SK-MEL-5 (cell line): ENCODE data around the gene ATF6. TPM values are rescaled to one million over a fixed set of nuclear protein-coding genes. Genes with fewer than 3 reads are reported as not detected.

Experiments used
- DNase-seq: peaks from one replicate; pipeline ENCODE4 v3.0.0-alpha.2; 2016; ENCODE audit warnings: low read depth, low spot score
- in situ Hi-C: cut with HindIII; loops from 2 replicates; pipeline ENCODE4 v1.10.0; 2016; ENCODE audit warnings: low sequenced_read_pairs, high pct_unique_total_duplicates, low pct_unique_long_range_greater_than_20kb
- total RNA-seq: library from RNA; depleted of rRNA; stranded (reverse); fragments of >200 nt; shearing (Covaris generic); gene quantifications from 2 replicates; pipeline ENCODE4 v1.2.3, GENCODE V29; 2014

ATF6 gene
- total RNA-seq, 1 experiment from 2014 or later = 38.8 TPM

DNA sequence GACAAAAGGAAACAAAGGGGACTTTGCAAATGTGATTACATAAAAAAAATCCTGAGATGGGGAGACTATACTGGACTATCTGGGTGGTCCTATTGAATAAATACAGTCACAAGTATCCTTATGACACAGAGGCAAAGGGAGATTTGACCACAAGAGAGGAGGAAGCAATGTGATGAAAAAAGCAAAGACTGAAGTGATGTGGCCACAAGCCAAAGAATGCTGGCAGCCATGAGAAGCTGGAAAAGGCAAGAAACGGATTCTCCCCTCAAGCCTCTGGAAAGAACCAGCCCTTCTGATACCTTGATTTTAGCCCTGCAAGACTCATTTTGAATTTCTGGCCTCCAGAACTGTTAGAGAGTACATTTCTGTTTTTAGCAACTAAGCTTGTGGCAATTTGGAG, 221.2 kb downstream of the ATF6 start:
- DNase-seq = no peak
- in situ Hi-C loops = no loop called here

DNA sequence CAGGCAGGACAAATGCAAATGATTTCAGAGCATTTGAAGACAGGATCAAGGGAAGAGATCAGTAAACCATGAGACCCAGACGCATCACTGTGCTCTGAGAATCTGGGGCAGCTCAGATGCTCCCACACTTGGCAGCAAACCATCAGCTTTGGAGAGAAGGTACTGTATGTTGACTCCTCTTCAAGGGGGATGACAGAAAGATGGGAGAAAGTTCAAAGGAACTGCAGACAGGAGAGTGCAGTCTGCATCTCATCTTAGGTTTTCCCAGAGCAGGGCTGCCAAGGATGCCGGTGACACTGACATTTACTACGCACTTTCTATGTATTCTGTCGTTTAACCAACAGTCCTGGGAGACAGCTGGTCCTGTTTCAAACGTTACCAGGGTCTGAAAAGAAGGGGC, 221.8 kb downstream of the ATF6 start:
- in situ Hi-C loops = no loop called here
- no peak for DNase-seq

DNA sequence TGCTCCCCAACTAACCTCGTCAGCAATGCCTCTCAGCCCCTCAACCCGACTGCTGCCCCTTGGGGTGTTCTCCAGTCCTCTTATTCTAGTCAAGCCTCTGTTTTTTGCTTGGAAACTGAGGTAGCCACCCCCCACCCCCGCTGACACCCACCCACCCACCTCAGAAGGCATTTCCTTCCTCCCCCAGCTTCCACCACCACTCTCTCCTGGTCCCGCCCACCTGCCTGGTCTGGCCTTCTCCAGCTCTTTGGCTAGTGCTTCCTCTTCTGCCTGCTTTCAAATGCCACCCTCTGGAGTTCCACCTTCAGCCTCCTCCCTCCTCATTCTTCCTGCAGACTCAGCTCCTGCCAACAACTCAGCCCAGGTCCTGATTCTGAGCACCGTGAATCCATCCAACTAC, 222.3 kb downstream of the ATF6 start:
- in situ Hi-C loops = no loop called here

GRCh38 chr1:161989108-161989507, 223.0 kb downstream of the ATF6 start:
- DNase-seq = peak; percentile 8
- in situ Hi-C loops = no loop called here

More for the DNA sequence above, 222.3 kb downstream of the ATF6 start:
- DNase-seq = no peak

DNA sequence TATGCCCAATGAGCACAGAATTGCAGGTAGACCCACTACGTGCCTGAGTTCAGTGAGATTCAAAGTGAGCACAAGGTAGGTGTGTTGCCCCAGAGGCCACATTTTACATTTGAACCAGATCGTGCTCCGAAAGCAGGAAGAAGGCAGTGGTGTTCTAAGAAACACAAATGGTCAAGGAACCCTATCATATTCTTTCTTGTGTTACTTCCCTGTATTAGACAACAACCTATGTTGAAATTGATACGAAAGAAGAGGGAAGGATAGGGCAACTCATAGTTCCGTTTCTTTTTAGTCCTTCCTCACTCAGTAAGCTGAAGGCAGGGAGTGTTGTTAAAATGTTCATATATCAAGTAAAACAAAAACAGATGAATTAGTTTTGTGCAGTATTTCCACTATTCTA, 223.7 kb downstream of the ATF6 start:
- in situ Hi-C loops = no loop called here
- DNase-seq = no peak

DNA sequence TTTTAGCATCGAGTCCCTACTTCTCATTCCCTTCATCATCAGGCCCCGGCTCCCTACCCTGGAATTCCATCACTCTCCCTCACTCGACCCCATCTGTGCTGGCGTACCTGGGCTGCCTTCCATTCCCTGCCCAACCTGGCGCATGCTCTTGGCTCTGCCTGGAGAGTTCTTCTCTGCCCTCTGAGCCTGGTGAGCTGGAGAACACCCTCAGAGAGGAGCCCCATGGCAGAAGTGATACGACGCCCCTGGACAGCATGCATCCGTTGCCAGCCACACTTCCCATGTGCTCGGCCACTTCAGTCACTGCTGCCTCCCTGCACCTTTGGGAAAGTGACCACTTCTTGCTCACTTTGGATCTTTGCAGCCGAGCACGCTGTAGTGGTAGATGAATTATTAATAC, 227.5 kb downstream of the ATF6 start:
- in situ Hi-C loops = no loop called here
- DNase-seq = no peak

- in situ Hi-C loops = no loop called here
- peak; percentile 69 for DNase-seq
These were observed 228.1 kb downstream of the ATF6 start for GRCh38 chr1:161994175-161994668.

GRCh38 chr1:161997152-161997551, 231.0 kb downstream of the ATF6 start:
- DNase-seq = no peak
- in situ Hi-C loops = no loop called here

GRCh38 chr1:161998811-161999210, 232.7 kb downstream of the ATF6 start:
- no peak for DNase-seq
- in situ Hi-C loops = no loop called here

GRCh38 chr1:161999301-162000052, 233.4 kb downstream of the ATF6 start:
- DNase-seq = no peak
- in situ Hi-C loops = no loop called here

- in situ Hi-C loops = no loop called here
- no peak for DNase-seq
These were observed 233.9 kb downstream of the ATF6 start for GRCh38 chr1:162000053-162000420.

DNA sequence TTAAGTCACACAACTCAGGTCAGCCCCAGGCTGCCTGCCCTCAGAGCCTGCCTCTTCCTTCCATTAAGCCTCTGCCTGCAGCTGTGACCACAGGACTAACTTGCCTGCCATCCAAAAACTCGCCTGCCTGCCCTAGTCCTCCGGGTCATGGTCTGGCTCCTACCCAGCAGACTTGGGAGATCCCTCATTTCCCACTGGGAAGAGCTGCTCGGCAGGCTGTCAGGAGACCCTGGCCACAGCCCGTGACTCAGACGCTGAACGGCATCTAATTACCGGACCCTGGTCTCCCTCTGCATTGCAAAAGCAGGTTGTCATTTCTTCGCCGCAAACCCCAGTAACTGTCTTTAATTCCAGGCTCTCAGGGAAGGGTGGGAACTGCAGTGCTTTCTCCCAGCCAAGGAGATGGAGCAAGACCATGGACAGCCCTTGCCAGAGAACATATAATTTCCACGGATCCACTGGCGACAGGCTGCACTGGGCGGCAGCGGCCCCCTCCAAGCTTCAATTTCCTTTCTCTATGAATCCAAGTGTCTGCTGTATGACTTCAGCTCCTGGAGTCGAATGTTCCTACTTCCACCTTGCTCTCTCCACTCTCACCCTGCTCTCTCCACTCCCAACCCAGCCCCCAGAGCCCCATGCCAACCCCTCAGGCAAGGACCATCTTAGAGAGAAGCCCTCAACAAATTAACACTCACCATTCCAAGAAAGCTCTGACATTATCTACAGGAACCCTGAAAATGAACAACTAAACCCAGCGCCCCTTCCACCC, 237.1 kb downstream of the ATF6 start:
- no peak for DNase-seq
- in situ Hi-C loops = no loop called here

DNA sequence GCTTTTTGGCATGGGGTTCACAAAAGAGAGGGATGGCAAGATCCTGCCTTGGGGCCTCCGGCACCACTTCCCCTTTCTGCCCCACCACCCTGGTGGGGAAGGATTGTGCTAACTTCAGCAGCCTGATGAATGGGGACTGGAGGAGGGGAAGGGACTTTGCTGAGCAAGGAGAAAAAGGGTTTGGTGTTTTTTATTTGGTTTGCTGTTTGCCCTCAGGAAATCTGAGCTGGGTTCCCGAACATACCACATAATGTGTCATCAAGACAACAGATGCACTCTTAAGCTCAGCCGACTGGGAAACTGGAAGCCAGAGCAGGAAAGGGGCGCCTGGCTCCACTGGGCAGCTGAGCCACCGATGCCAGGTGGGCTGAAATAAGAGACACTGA, 237.7 kb downstream of the ATF6 start:
- DNase-seq = no peak
- in situ Hi-C loops = no loop called here

GRCh38 chr1:162004441-162004950, 238.4 kb downstream of the ATF6 start:
- DNase-seq = no peak
- in situ Hi-C loops = no loop called here

DNA sequence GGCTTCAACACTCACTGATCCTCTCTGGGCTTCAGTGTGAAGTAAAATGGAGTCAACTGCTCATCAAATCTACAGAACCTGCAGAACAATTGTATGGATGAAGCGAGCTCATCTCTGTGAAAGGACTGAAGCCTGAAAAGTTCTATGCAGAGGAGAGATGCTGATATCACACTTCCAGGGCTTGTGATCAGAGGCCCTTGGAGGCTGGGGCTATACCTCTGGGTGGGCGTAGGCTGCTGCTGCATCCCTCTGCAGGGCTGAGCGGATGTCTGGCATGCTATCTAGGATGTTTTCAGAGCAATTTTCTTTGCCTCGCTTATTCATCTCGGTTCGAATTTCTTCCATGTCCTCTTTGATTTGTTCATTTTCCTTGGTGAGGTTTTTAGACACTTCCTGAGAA, 240.0 kb downstream of the ATF6 start:
- no peak for DNase-seq
- in situ Hi-C loops = no loop called here

- in situ Hi-C loops = no loop called here
- DNase-seq = no peak
These were observed 241.3 kb downstream of the ATF6 start for GRCh38 chr1:162007466-162007865.

GRCh38 chr1:162008799-162009198, 242.7 kb downstream of the ATF6 start:
- no peak for DNase-seq
- in situ Hi-C loops = no loop called here

GRCh38 chr1:162009501-162010174, 243.5 kb downstream of the ATF6 start:
- in situ Hi-C loops = no loop called here

More at GRCh38 chr1:162009501-162010174, 243.5 kb downstream of the ATF6 start:
- no peak for DNase-seq
